Fibroblast of villous mesenchyme (primary cell): ENCODE measurements around the gene HCN2. TPM values are rescaled to one million over a fixed set of nuclear protein-coding genes. Genes with fewer than 3 reads are reported as not detected.
"Not testable (repeated sequence)": the region's sequence is repeated elsewhere in the genome, so short reads cannot be mapped to it uniquely, and the experiment has no call there.

Experiments used
- DNase-seq: peaks from one replicate; pipeline ENCODE4 v3.0.0-alpha.2; 2010; ENCODE audit warnings: low read depth
- H3K4me3 ChIP-seq: 2 replicates; pipeline ENCODE4 v1.5.1; 2011; ENCODE audit warnings: low read depth, mild to moderate bottlenecking, low read length
- total RNA-seq: library from RNA; depleted of rRNA; stranded (reverse); fragments of >200 nt; gene quantifications from 2 replicates; pipeline ENCODE4 v1.2.3, GENCODE V29; 2012
- TF ChIP-seq, protein P1 (sequence below): IDR thresholded peaks from 2 replicates; pipeline ENCODE4 v1.5.1; 2012; ENCODE audit warnings: low read depth, mild to moderate bottlenecking, low read length; ENCODE audit not compliant: insufficient read depth

HCN2 gene
- total RNA-seq, 1 donor: 0.86 TPM

GRCh38 chr19:601310-601709, 11.6 kb downstream of the HCN2 start:
- no peak overlapping the region for H3K4me3 ChIP-seq
- TF ChIP-seq, protein P1, sequence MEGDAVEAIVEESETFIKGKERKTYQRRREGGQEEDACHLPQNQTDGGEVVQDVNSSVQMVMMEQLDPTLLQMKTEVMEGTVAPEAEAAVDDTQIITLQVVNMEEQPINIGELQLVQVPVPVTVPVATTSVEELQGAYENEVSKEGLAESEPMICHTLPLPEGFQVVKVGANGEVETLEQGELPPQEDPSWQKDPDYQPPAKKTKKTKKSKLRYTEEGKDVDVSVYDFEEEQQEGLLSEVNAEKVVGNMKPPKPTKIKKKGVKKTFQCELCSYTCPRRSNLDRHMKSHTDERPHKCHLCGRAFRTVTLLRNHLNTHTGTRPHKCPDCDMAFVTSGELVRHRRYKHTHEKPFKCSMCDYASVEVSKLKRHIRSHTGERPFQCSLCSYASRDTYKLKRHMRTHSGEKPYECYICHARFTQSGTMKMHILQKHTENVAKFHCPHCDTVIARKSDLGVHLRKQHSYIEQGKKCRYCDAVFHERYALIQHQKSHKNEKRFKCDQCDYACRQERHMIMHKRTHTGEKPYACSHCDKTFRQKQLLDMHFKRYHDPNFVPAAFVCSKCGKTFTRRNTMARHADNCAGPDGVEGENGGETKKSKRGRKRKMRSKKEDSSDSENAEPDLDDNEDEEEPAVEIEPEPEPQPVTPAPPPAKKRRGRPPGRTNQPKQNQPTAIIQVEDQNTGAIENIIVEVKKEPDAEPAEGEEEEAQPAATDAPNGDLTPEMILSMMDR: no peak
- no peak for DNase-seq

GRCh38 chr19:601790-602189, 12.1 kb downstream of the HCN2 start:
- DNase-seq: no peak
- H3K4me3 ChIP-seq: no peak overlapping the region
- TF ChIP-seq, protein P1: no peak

DNA sequence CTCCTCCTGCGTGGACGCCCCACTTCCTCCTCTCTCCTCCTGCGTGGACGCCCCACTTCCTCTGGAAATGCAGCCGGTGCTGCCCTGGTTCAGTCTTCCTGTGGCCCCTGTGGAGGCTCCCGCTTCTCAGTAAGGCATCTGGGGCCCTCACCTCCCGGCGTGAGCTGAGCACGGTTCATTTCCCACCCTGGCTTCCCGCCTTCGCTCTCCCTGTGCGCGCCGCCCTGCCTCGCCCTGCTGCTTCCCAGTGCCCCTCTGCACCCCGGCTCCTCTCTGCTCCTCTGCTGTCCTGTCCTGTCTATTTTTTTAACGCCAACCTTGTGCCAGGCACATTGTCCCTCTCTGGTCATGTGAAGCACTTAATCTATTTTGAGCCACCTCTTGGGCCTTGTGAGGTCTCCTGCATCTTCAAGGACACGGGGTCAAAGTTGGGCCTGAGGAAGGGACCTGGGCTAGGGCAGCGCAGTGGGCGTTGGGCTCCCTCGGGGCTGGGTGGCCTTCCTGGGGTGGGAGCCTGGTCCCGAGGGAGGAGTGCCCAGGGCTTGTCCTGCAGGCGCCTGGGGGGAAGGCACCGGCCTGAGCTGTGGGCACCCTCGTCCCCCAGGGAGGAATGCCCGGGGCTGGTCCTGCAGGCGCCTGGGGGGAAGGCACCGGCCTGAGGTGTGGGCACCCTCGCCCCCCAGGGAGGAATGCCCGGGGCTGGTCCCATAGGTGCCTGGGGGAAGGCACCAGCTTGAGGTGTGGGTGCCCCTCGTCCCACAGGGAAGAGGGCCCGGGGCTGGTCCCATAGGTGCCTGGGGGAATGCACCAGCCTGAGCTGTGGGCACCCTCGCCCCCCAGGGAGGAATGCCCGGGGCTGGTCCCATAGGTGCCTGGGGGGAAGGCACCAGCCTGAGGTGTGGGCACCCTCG, 13.0 kb downstream of the HCN2 start:
- H3K4me3 ChIP-seq: no peak overlapping the region
- TF ChIP-seq, protein P1: no peak
- no peak for DNase-seq

- H3K4me3 ChIP-seq, DNase-seq: not testable (repeated sequence)
Measured at GRCh38 chr19:603302-603639, 13.6 kb downstream of the HCN2 start.

DNA sequence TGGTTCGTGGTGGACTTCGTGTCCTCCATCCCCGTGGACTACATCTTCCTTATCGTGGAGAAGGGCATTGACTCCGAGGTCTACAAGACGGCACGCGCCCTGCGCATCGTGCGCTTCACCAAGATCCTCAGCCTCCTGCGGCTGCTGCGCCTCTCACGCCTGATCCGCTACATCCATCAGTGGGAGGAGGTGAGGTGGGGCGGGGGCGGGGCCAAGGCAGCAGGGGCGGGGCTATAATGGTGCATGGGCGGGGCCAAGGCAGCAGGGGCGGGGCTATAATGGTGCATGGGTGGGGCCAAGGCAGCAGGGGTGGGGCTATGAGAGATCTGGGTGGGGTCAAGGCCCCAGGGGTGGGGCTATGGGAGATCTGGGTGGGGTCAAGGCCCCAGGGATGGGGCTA, 14.1 kb downstream of the HCN2 start:
- not testable (repeated sequence) for H3K4me3 ChIP-seq, DNase-seq

- no peak overlapping the region for H3K4me3 ChIP-seq
- TF ChIP-seq, protein P1: no peak
- no peak for DNase-seq
Measured at GRCh38 chr19:604355-604754, 14.7 kb downstream of the HCN2 start.

DNA sequence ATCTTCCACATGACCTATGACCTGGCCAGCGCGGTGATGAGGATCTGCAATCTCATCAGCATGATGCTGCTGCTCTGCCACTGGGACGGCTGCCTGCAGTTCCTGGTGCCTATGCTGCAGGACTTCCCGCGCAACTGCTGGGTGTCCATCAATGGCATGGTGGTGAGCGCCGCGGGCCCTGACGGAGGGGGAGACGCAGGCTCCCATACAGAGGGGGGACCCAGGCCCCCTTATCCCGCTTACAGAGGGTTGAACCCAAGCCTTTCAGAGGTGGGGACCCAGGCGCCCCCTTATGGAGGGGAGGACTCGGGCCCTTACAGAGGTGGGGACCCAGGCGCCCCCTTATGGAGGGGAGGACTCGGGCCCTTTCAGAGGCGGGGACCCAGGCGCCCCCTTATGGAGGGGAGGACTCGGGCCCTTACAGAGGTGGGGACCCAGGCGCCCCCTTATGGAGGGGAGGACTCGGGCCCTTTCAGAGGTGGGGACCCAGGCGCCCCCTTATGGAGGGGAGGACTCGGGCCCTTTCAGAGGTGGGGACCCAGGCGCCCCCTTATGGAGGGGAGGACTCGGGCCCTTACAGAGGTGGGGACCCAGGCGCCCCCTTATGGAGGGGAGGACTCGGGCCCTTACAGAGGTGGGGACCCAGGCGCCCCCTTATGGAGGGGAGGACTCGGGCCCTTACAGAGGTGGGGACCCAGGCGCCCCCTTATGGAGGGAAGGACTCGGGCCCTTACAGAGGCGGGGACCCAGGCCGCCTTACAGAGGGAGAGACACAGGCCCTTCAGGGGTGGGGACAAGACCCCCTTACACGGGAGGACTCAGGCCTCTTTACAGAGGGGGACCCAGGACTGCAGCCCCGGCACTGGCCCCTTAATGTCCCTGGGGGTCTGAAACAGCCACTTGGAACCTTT, 15.6 kb downstream of the HCN2 start:
- not testable (repeated sequence) for DNase-seq, H3K4me3 ChIP-seq

- TF ChIP-seq, protein P1: no peak
- no peak overlapping the region for H3K4me3 ChIP-seq
Measured at GRCh38 chr19:607301-608154, 17.8 kb downstream of the HCN2 start.

More at GRCh38 chr19:607301-608154, 17.8 kb downstream of the HCN2 start:
- DNase-seq: no peak
